Chondrocyte (in vitro differentiated cells): ENCODE measurements around the gene TK2. TPM values are rescaled to one million over a fixed set of nuclear protein-coding genes. Genes with fewer than 3 reads are reported as not detected.
"Not testable (repeated sequence)": the region's sequence is repeated elsewhere in the genome, so short reads cannot be mapped to it uniquely, and the experiment has no call there.

ENCODE experiments used
- DNase-seq: peaks from one replicate; pipeline ENCODE4 v3.0.0; 2021; ENCODE audit warnings: mixed read lengths, low spot score
- H3K27ac Mint-ChIP-seq: one replicate; pipeline ENCODE4 v1.8.0; 2021; ENCODE audit warnings: mild to moderate bottlenecking, moderate library complexity, mixed read lengths; ENCODE audit not compliant: unreplicated experiment
- H3K27me3 Mint-ChIP-seq: 2 replicates; pipeline ENCODE4 v1.8.0; 2021; ENCODE audit warnings: low read depth, mixed read lengths
- H3K36me3 Mint-ChIP-seq: 2 replicates; pipeline ENCODE4 v1.8.0; 2021; ENCODE audit warnings: low read depth, mixed read lengths
- H3K4me1 Mint-ChIP-seq: 2 replicates; pipeline ENCODE4 v1.8.0; 2021; ENCODE audit warnings: low read depth, mild to moderate bottlenecking, mixed read lengths
- H3K4me3 Mint-ChIP-seq: one replicate; pipeline ENCODE4 v1.8.0; 2021; ENCODE audit warnings: mild to moderate bottlenecking, moderate library complexity, mixed read lengths; ENCODE audit not compliant: unreplicated experiment
- H3K9me3 Mint-ChIP-seq: 2 replicates; pipeline ENCODE4 v1.8.0; 2021; ENCODE audit warnings: low read depth, mixed read lengths
- long read RNA-seq: library from polyadenylated mRNA; stranded (forward); transcript quantifications from one replicate; pipeline ENCODE4 v2.0.0, GENCODE V29; 2021
- total RNA-seq: library from RNA; stranded (reverse); gene quantifications from 3 replicates; pipeline ENCODE4 v1.2.1, GENCODE V29; 2021
- TF ChIP-seq, protein P1 (sequence below): fragments of 200-600 bp; sonication (generic); IDR thresholded peaks from 2 replicates; pipeline ENCODE4 v1.5.0; 2021; ENCODE audit warnings: antibody characterized with exemption, mild to moderate bottlenecking, moderate library complexity

TK2 gene
- 30.4 to 34.3 TPM (median 33.6 TPM) in 3 replicates for total RNA-seq
- long read RNA-seq, full-length matches to known transcripts, result 33 of 98 reads
- long read RNA-seq, partial matches to known transcripts, result 3 of 98 reads
- long read RNA-seq, other reads (novel, unspliced or antisense), result 62 of 98 reads

DNA sequence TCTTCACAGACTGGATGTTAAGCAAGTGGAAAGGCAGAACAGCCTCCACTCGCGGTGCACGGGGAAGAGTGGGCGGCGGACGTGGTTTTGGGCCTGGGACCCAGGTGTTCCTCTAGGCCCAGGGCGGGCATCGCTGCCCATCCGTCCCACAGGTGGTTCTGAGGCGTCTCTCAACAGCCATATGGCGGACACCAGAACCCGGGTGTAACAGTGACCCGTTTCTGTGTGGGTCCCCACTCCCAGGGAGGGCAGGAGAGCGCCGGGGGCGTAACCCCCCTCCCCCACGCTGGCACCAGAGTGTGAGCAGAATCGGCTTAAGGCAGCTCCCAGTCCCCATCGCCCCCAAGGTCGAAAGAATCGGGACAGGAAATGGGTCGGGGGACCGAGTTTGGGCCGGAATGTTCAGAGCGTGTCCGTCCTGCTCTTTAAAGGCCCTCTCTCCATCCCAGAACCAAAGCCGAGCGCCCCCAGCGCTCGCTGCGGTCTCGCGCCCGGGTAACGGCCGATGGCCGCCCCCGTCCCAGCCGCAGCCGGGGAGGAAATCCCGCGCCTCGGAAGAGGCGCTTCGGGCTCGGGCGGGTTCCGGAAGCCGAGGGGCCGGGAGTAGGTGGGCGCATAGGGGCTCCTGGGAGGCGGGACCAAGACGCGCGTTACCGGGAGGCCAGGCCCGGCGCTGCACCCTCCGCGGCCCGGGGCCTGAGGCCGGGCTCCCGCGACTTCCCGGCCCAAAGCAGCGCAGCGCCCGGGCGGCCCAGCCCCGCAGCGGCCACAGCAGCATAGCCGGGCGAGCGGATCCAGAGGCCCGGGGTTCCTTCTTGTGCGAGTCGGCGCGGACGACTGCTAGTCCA lies at the start of gene TK2:
TK2 (minus strand) TSS at position 839 of the 848 bp plus-strand sequence; CDS start at position 778, 61 bp downstream.
- DNase-seq, result no peak
- H3K27me3 Mint-ChIP-seq, result no peaks in the 10 kb centered on the region
- H3K9me3 Mint-ChIP-seq, result no peaks in the 10 kb centered on the region
- H3K4me3 Mint-ChIP-seq, result peak within 1 kb of the TSS; percentile 81
- peak within 1 kb of the TSS; percentile 91 for H3K27ac Mint-ChIP-seq
- peaks cover 60% of the 10 kb centered on the region for H3K4me1 Mint-ChIP-seq
- TF ChIP-seq, protein P1, sequence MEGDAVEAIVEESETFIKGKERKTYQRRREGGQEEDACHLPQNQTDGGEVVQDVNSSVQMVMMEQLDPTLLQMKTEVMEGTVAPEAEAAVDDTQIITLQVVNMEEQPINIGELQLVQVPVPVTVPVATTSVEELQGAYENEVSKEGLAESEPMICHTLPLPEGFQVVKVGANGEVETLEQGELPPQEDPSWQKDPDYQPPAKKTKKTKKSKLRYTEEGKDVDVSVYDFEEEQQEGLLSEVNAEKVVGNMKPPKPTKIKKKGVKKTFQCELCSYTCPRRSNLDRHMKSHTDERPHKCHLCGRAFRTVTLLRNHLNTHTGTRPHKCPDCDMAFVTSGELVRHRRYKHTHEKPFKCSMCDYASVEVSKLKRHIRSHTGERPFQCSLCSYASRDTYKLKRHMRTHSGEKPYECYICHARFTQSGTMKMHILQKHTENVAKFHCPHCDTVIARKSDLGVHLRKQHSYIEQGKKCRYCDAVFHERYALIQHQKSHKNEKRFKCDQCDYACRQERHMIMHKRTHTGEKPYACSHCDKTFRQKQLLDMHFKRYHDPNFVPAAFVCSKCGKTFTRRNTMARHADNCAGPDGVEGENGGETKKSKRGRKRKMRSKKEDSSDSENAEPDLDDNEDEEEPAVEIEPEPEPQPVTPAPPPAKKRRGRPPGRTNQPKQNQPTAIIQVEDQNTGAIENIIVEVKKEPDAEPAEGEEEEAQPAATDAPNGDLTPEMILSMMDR, result peak; percentile 67
- H3K36me3 Mint-ChIP-seq, result peaks cover 5% of the 10 kb centered on the region

GRCh38 chr16:66598111-66598510 lies 48.2 kb upstream of the TK2 start:
- no peak overlapping the region for H3K27ac Mint-ChIP-seq
- H3K36me3 Mint-ChIP-seq, result no peaks in the 10 kb centered on the region
- H3K4me1 Mint-ChIP-seq, result no peaks in the 10 kb centered on the region
- TF ChIP-seq, protein P1, result no peak
- no peaks in the 10 kb centered on the region for H3K27me3 Mint-ChIP-seq
- no peak overlapping the region for H3K4me3 Mint-ChIP-seq
- DNase-seq, result no peak
- H3K9me3 Mint-ChIP-seq, result peaks cover 3% of the 10 kb centered on the region

DNA sequence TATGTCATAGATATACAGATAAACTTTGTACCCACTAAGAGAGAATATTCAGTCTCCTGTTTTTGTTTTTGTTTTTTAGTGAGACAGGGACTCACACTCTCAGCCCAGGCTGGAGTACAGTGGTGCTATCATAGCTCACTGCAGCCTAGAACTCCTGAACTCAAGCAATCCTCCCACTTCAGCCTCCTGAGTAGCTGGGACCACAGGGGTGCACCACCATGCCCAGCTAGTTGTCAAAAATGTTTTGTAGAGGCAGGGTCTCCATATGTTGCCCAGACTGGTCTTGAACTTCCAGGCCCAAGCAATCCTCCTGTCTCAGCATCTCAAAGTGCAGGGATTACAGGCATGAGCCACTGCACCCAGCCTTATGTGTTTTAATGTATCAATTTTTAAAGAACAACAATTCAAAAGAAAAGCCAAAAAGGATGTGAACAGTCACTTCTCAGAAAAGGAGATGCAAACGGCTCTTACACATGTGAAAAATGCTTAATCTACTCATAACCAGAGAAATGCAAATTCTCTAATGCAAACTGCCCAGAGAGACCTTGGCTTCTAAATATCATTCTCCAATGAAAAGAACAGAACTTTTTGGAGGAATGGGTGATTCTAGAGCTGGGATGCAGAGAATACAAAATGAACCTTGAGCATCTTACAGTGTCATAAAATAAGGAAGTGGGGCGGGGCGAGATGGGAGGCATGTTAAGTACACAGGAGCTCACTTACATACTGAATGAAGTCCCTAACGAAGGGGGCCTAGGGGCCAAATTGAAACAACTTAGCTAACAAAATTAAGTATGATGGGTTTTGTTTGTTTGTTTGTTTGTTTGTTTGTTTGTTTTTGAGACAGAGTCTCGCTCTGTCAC lies 47.3 kb upstream of the TK2 start:
- H3K4me3 Mint-ChIP-seq, result no peak overlapping the region
- H3K9me3 Mint-ChIP-seq, result peaks cover 3% of the 10 kb centered on the region
- H3K36me3 Mint-ChIP-seq, result no peaks in the 10 kb centered on the region
- TF ChIP-seq, protein P1, result no peak
- H3K27me3 Mint-ChIP-seq, result no peaks in the 10 kb centered on the region
- H3K27ac Mint-ChIP-seq, result no peak overlapping the region
- no peak for DNase-seq
- no peaks in the 10 kb centered on the region for H3K4me1 Mint-ChIP-seq

GRCh38 chr16:66596559-66596958 lies 46.6 kb upstream of the TK2 start:
- not testable (repeated sequence) for H3K36me3 Mint-ChIP-seq, H3K4me3 Mint-ChIP-seq, H3K27ac Mint-ChIP-seq, H3K9me3 Mint-ChIP-seq, DNase-seq, H3K4me1 Mint-ChIP-seq, H3K27me3 Mint-ChIP-seq

- peaks cover 3% of the 10 kb centered on the region for H3K9me3 Mint-ChIP-seq
- no peaks in the 10 kb centered on the region for H3K27me3 Mint-ChIP-seq
- H3K4me3 Mint-ChIP-seq, result no peak overlapping the region
- H3K27ac Mint-ChIP-seq, result no peak overlapping the region
- H3K36me3 Mint-ChIP-seq, result no peaks in the 10 kb centered on the region
- TF ChIP-seq, protein P1, result no peak
- H3K4me1 Mint-ChIP-seq, result no peaks in the 10 kb centered on the region
- no peak for DNase-seq
Observed at GRCh38 chr16:66594739-66595138, 44.8 kb upstream of the TK2 start.
